NK-92 (cell line): Measurements from ENCODE around the gene SLX4IP.

ENCODE experiments used
- DNase-seq: peaks from one replicate; lab custom pipeline; 2025; ENCODE audit not compliant: unreplicated experiment; lab: John Stamatoyannopoulos, UW

Gene SLX4IP

GRCh38 chr20:10428008-10428407, 7.1 kb upstream of the SLX4IP start:
- no peak for DNase-seq

GRCh38 chr20:10429443-10429981, 5.6 kb upstream of the SLX4IP start:
- no peak for DNase-seq

- no peak for DNase-seq
Measured at GRCh38 chr20:10430000-10430466, 5.1 kb upstream of the SLX4IP start.

GRCh38 chr20:10430704-10431103, 4.4 kb upstream of the SLX4IP start:
- no peak for DNase-seq

- no peak for DNase-seq
Measured at GRCh38 chr20:10432079-10432478, 3.0 kb upstream of the SLX4IP start.

GRCh38 chr20:10433014-10433622, 2.0 kb upstream of the SLX4IP start:
- DNase-seq = no peak

GRCh38 chr20:10433623-10434466, 1.3 kb upstream of the SLX4IP start, which contains the start of gene MKKS:
TSS of gene MKKS (minus strand) at chr20:10434222. CDS start at chr20:10413514, 20,708 bp downstream.
- peak; percentile 13 for DNase-seq

GRCh38 chr20:10434467-10434831, 656 bp upstream of the SLX4IP start:
- no peak for DNase-seq

GRCh38 chr20:10436053-10436699, 1.1 kb downstream of the SLX4IP start:
- DNase-seq = no peak

GRCh38 chr20:10438217-10438616, 3.1 kb downstream of the SLX4IP start:
- no peak for DNase-seq

- no peak for DNase-seq
Measured at GRCh38 chr20:10443936-10444335, 8.8 kb downstream of the SLX4IP start.

- DNase-seq = no peak
Measured at GRCh38 chr20:10445758-10446157, 10.7 kb downstream of the SLX4IP start.

- DNase-seq = no peak
Measured at GRCh38 chr20:10447028-10447427, 11.9 kb downstream of the SLX4IP start.

- DNase-seq = no peak
Measured at GRCh38 chr20:10448270-10449156, 13.4 kb downstream of the SLX4IP start.

GRCh38 chr20:10449270-10449669, 14.2 kb downstream of the SLX4IP start:
- DNase-seq = no peak

GRCh38 chr20:10453241-10453640, 18.1 kb downstream of the SLX4IP start:
- DNase-seq = no peak

- DNase-seq = no peak
Measured at GRCh38 chr20:10454151-10454750, 19.1 kb downstream of the SLX4IP start.

- no peak for DNase-seq
Measured at GRCh38 chr20:10461495-10461894, 26.4 kb downstream of the SLX4IP start.

GRCh38 chr20:10462516-10462915, 27.4 kb downstream of the SLX4IP start:
- DNase-seq = no peak

- no peak for DNase-seq
Measured at GRCh38 chr20:10463622-10464021, 28.5 kb downstream of the SLX4IP start.
